ENCODE measurements around the gene ACRBP. TPM values are rescaled to one million over a fixed set of nuclear protein-coding genes. Genes with fewer than 3 reads are reported as not detected.

The ACRBP gene
- total and polyA plus RNA-seq, 2 donors (not counting 1 experiment from before 2014, with no cell fraction given): 10.7 to 12.3 TPM

DNA sequence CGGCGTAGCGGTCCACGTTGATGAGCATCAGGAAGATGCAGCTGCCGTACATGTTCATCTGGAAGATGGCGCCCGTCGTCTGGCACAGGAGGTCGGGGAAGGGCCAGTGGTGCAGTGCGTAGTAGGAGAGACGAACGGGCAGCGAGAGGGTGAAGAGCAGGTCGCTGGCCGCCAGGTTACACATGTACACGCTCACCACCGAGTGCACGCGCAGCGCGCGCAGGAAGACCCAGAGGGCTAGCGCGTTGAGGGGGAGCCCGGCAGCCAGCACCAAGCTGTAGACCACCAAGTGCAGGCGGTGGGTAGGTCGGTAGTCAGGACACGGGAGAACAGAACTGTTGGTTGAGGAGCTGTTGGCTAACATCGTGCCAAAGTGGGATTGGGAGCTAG is 26.4 kb downstream of the ACRBP start:
- Mint-ChIP-seq H3K27ac (peak overlapping the region; percentile 72), H3K27me3 (no peaks in the 10 kb centered on the region), H3K4me3 (peak overlapping the region; percentile 45), H3K4me1 (peaks cover 38% of the 10 kb centered on the region), H3K9me3 (ENCODE audit: insufficient read depth) (no peaks in the 10 kb centered on the region)
- peaks cover 29% of the 10 kb centered on the region for H4K20me1 ChIP-seq (ENCODE audit: control insufficient read depth, insufficient read depth, low read length, poor library complexity, severe bottlenecking)
- DNase-seq: no peak
- H3K4me3 ChIP-seq (ENCODE audit: control extremely low read depth in 1 of 5, extremely low read depth in 1 of 5, insufficient read depth in 1 of 5, low read depth in 2 of 5, low read length in 4 of 5): no peak overlapping the region
- CTCF ChIA-PET: interaction anchor here (0.5 to 6.5 kb wide), 10 partner anchors 13 to 213 kb away, joined by 3 to 58 read pairs (median 4); partner anchors contain the start of genes LPAR5 and ZNF384
- no peak overlapping the region for H3K27ac ChIP-seq (ENCODE audit: low read length in 2 of 2)
- H3K9me3 ChIP-seq (ENCODE audit: control extremely low read depth in 1 of 3, control insufficient read depth in 2 of 3, insufficient read depth in 1 of 3, low read length in 2 of 3): no peaks in the 10 kb centered on the region
- H3K4me1 ChIP-seq (ENCODE audit: control insufficient read depth in 2 of 2, insufficient read depth in 2 of 2, low read length in 2 of 2): peaks cover 3 to 31% of the 10 kb centered on the region in 2 donors
- ATAC-seq (ENCODE audit: low read depth): no peak
- POLR2A ChIA-PET: interaction anchor here (1.0 to 1.8 kb wide), 3 partner anchors 11 to 15 kb away, joined by 3 to 6 read pairs (median 5); partner anchors contain the start of gene LPAR5
- peak overlapping the region; percentile 23 for H3K4me2 ChIP-seq (replicated peaks; ENCODE audit: low read depth, low read length, poor library complexity, severe bottlenecking)
- no peaks in the 10 kb centered on the region for H3K27me3 ChIP-seq (replicated peaks in 1 of 4; ENCODE audit: control extremely low read depth in 1 of 4, control insufficient read depth in 3 of 4, insufficient read depth in 4 of 4, low read length in 3 of 4)
- WGBS (ENCODE audit: insufficient coverage): 88% methylated on average over 29 of the region's 29 CpGs
- TF ChIP-seq, protein P1, sequence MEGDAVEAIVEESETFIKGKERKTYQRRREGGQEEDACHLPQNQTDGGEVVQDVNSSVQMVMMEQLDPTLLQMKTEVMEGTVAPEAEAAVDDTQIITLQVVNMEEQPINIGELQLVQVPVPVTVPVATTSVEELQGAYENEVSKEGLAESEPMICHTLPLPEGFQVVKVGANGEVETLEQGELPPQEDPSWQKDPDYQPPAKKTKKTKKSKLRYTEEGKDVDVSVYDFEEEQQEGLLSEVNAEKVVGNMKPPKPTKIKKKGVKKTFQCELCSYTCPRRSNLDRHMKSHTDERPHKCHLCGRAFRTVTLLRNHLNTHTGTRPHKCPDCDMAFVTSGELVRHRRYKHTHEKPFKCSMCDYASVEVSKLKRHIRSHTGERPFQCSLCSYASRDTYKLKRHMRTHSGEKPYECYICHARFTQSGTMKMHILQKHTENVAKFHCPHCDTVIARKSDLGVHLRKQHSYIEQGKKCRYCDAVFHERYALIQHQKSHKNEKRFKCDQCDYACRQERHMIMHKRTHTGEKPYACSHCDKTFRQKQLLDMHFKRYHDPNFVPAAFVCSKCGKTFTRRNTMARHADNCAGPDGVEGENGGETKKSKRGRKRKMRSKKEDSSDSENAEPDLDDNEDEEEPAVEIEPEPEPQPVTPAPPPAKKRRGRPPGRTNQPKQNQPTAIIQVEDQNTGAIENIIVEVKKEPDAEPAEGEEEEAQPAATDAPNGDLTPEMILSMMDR (IDR thresholded peaks at IDR 0.05): no peak
- no peak for TF ChIP-seq EZH2 (IDR thresholded peaks at IDR 0.05; ENCODE audit: borderline replicate concordance, insufficient read depth, low read depth, low read length, poor library complexity, severe bottlenecking)
- H2AFZ ChIP-seq (ENCODE audit: insufficient read depth, low read depth, low read length, poor library complexity, severe bottlenecking): no peak overlapping the region
- no peak overlapping the region for H3K9ac ChIP-seq (ENCODE audit: low read length)
- intact Hi-C loops (cut with micrococcal nuclease): loop anchor here (1.0 kb wide), 1 partner anchor 15 kb away; no protein-coding TSS in a partner anchor
- peaks cover 0 to 46% of the 10 kb centered on the region in 2 experiments for H3K36me3 ChIP-seq (replicated peaks in 1 of 2; ENCODE audit: control extremely low read depth in 1 of 2, control insufficient read depth in 1 of 2, extremely low read depth in 1 of 2, insufficient read depth in 2 of 2, low read length in 1 of 2)
- H3K79me2 ChIP-seq (ENCODE audit: control insufficient read depth, insufficient read depth, low read length): peaks cover 70% of the 10 kb centered on the region

DNA sequence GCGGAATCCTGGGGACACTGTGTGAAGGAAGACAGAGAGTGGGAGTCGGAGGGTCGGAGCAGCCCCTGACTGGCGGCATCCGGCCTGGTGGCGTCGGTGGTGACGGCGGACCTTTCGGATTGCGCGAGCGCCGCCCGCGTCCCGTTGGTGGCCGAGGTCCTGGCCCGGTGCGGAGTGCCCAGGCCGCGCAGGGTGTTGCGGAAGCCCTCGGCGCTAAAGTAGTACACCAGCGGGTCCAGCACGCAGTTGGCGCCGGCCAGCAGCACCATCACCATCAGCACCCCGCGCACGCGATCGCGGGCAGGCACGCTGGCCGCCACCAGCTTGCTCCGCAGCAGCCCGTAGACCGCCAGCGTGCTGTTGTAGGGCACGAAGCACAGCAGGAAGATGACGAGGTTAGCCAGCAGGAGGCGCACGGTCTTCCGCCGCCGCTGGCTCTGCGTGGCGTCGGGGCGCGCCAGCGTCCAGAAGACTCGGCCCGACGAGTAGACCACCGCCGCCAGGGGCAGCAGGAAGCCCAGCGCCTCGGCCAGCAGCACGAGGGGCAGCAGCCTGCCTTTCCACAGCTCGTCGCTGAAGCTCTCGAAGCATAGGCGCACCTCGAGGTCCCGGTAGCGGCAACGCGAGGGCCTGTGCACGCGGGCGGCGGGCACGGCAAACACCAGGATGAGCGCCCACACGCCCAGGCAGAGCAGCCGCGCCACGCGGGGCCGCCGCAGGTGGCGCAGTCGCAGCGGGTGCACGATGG is 26.9 kb downstream of the ACRBP start:
- intact Hi-C loops (cut with micrococcal nuclease): loop anchor here (1.0 kb wide), 1 partner anchor 16 kb away; no protein-coding TSS in a partner anchor
- POLR2A ChIA-PET: interaction anchor here (1.3 to 2.4 kb wide), 3 partner anchors 12 to 15 kb away, joined by 3 to 12 read pairs (median 6); partner anchors contain the start of gene LPAR5

More for the DNA sequence above, 26.9 kb downstream of the ACRBP start:
- Histone ChIP-seq H3K36me3 (replicated peaks in 1 of 2; ENCODE audit: control extremely low read depth in 1 of 2, control insufficient read depth in 1 of 2, extremely low read depth in 1 of 2, insufficient read depth in 2 of 2, low read length in 1 of 2) (peaks cover 0 to 46% of the 10 kb centered on the region in 2 experiments), H3K27ac (ENCODE audit: low read length in 2 of 2) (peak overlapping the region in 1 of 2 donors; percentile 28), H4K20me1 (ENCODE audit: control insufficient read depth, insufficient read depth, low read length, poor library complexity, severe bottlenecking) (peaks cover 29% of the 10 kb centered on the region), H3K4me2 (replicated peaks; ENCODE audit: low read depth, low read length, poor library complexity, severe bottlenecking) (peak overlapping the region; percentile 23), H3K4me3 (ENCODE audit: control extremely low read depth in 1 of 5, extremely low read depth in 1 of 5, insufficient read depth in 1 of 5, low read depth in 2 of 5, low read length in 4 of 5) (no peak overlapping the region), H2AFZ (ENCODE audit: insufficient read depth, low read depth, low read length, poor library complexity, severe bottlenecking) (no peak overlapping the region), H3K4me1 (ENCODE audit: control insufficient read depth in 2 of 2, insufficient read depth in 2 of 2, low read length in 2 of 2) (peaks cover 3 to 30% of the 10 kb centered on the region in 2 donors), H3K9me3 (ENCODE audit: control extremely low read depth in 1 of 3, control insufficient read depth in 2 of 3, insufficient read depth in 1 of 3, low read length in 2 of 3) (no peaks in the 10 kb centered on the region), H3K79me2 (ENCODE audit: control insufficient read depth, insufficient read depth, low read length) (peaks cover 66% of the 10 kb centered on the region), H3K9ac (ENCODE audit: low read length) (no peak overlapping the region), H3K27me3 (replicated peaks in 1 of 4; ENCODE audit: control extremely low read depth in 1 of 4, control insufficient read depth in 3 of 4, insufficient read depth in 4 of 4, low read length in 3 of 4) (no peaks in the 10 kb centered on the region)
- Mint-ChIP-seq H3K27me3 (no peaks in the 10 kb centered on the region), H3K4me3 (peak overlapping the region; percentile 45), H3K27ac (peak overlapping the region; percentile 72), H3K4me1 (peaks cover 41% of the 10 kb centered on the region), H3K9me3 (ENCODE audit: insufficient read depth) (no peaks in the 10 kb centered on the region)
- 63% methylated on average over 88 of the region's 88 CpGs for WGBS (ENCODE audit: insufficient coverage)
- ATAC-seq (ENCODE audit: low read depth): peak; percentile 46
- TF ChIP-seq EZH2 (IDR thresholded peaks at IDR 0.05; ENCODE audit: borderline replicate concordance, insufficient read depth, low read depth, low read length, poor library complexity, severe bottlenecking): no peak
- TF ChIP-seq, protein P1 (IDR thresholded peaks at IDR 0.05): peak; percentile 66
- DNase-seq: peak; percentile 74
- CTCF ChIA-PET: interaction anchor here (0.5 to 6.5 kb wide), 13 partner anchors 13 to 214 kb away, joined by 3 to 58 read pairs (median 3); partner anchors contain the start of genes LPAR5, NOP2 and ZNF384

Measured in B cell (primary cell).